PC-9 (cell line): ENCODE measurements around the gene CELF1. TPM values are rescaled to one million over a fixed set of nuclear protein-coding genes. Genes with fewer than 3 reads are reported as not detected.

Experiments
- BruUV-seq: library from RNA; stranded (reverse); fragments of 400-500 nt; replicated peaks from 2 replicates; lab custom pipeline; 2021; lab: Mats Ljungman, UMichigan
- CTCF ChIA-PET: fragments of 300-600 bp; sonication (Branson Sonifier 250); formaldehyde crosslinking; loops from one replicate; lab custom pipeline; 2022; ENCODE audit warnings: antibody characterized with exemption; lab: Charles Lee
- POLR2A ChIA-PET: fragments of 300-600 bp; sonication (Branson Sonifier 250); formaldehyde crosslinking; loops from one replicate; lab custom pipeline; 2022; ENCODE audit warnings: antibody characterized with exemption; ENCODE audit not compliant: unreplicated experiment; lab: Charles Lee
- DNase-seq, 2 experiments: peaks; one replicate each; pipeline versions ENCODE4 v3.0.0 to v3.0.0-alpha.2; 2015 to 2022; ENCODE audit warnings: mixed read lengths in 1 of 2
- H2AFZ ChIP-seq: fragments of 200-600 bp; sonication (generic); 2 replicates; pipeline ENCODE4 v1.8.1; 2017; ENCODE audit warnings: antibody characterized with exemption
- H3F3A ChIP-seq: fragments of 200-600 bp; sonication (generic); 2 replicates; pipeline ENCODE4 v1.8.1; 2017; ENCODE audit warnings: antibody characterized with exemption, mild to moderate bottlenecking, low read depth; ENCODE audit not compliant: insufficient read depth
- H3K27ac ChIP-seq: fragments of 200-600 bp; sonication (generic); 2 replicates; pipeline ENCODE4 v1.6.1; 2016; ENCODE audit warnings: mixed run types
- H3K27me3 ChIP-seq: fragments of 200-600 bp; sonication (generic); 2 replicates; pipeline ENCODE4 v1.6.1; 2016; ENCODE audit warnings: low read depth, mixed run types; ENCODE audit not compliant: insufficient read depth
- H3K36me3 ChIP-seq: fragments of 200-600 bp; sonication (generic); 2 replicates; pipeline ENCODE4 v1.6.1; 2016; ENCODE audit warnings: low read depth, mixed run types
- H3K4me1 ChIP-seq: fragments of 200-600 bp; sonication (generic); replicated peaks from 2 replicates; pipeline ENCODE4 v1.6.1; 2016; ENCODE audit warnings: mixed run types; ENCODE audit not compliant: insufficient read depth
- H3K4me2 ChIP-seq: fragments of 200-600 bp; sonication (generic); 2 replicates; pipeline ENCODE4 v1.6.1; 2017; ENCODE audit warnings: mixed run types
- H3K4me3 ChIP-seq: fragments of 200-600 bp; sonication (generic); 2 replicates; pipeline ENCODE4 v1.6.1; 2016; ENCODE audit warnings: mixed run types
- H3K79me2 ChIP-seq: fragments of 200-600 bp; sonication (generic); 2 replicates; pipeline ENCODE4 v1.6.1; 2017; ENCODE audit warnings: low read depth, mixed run types
- H3K9me2 ChIP-seq: fragments of 200-600 bp; sonication (generic); 2 replicates; pipeline ENCODE4 v1.8.1; 2017; ENCODE audit warnings: mild to moderate bottlenecking; ENCODE audit not compliant: insufficient read depth
- H3K9me3 ChIP-seq: fragments of 200-600 bp; sonication (generic); 2 replicates; pipeline ENCODE4 v1.8.1; 2016; ENCODE audit warnings: low read depth; ENCODE audit not compliant: insufficient read depth
- H4K20me1 ChIP-seq: fragments of 200-600 bp; sonication (generic); 2 replicates; pipeline ENCODE4 v1.8.1; 2017; ENCODE audit not compliant: insufficient read depth
- CTCF ChIP-seq: fragments of 200-600 bp; sonication (generic); conservative IDR thresholded peaks from 2 replicates; pipeline ENCODE4 v1.6.1; 2017; ENCODE audit warnings: mixed run types, antibody characterized with exemption, mild to moderate bottlenecking, moderate library complexity
- EZH2 ChIP-seq: fragments of 200-600 bp; sonication (generic); IDR thresholded peaks from 2 replicates; pipeline ENCODE4 v1.8.0; 2017; ENCODE audit warnings: antibody characterized with exemption, low read depth
- intact Hi-C: fragments of 100-400 bp; cut with micrococcal nuclease; formaldehyde crosslinking; loops from one replicate; pipeline ENCODE4 v1.10.0; 2022; ENCODE audit not compliant: unreplicated experiment
- total RNA-seq: library from RNA; stranded (reverse); gene quantifications from 2 replicates; pipeline ENCODE4 v1.2.3, GENCODE V29; 2021

Gene CELF1
- total RNA-seq, 1 experiment from 2014 or later = 165 TPM

GRCh38 chr11:47500121-47500520 lies 52.8 kb downstream of the CELF1 start:
- BruUV-seq = no TSS peak
- H2AFZ ChIP-seq = no peak overlapping the region
- no peaks in the 10 kb centered on the region for H3K27me3 ChIP-seq
- no peaks in the 10 kb centered on the region for H3K9me2 ChIP-seq
- DNase-seq = no peak
- peaks cover 15% of the 10 kb centered on the region; the same call in 1 of the 2 replicates for H3K36me3 ChIP-seq
- H3F3A ChIP-seq = peaks cover 23% of the 10 kb centered on the region
- H3K4me2 ChIP-seq = no peak overlapping the region
- intact Hi-C loops = no loop called here
- no peaks in the 10 kb centered on the region for H3K4me1 ChIP-seq
- H3K79me2 ChIP-seq = peaks cover 96% of the 10 kb centered on the region
- peaks cover 72% of the 10 kb centered on the region for H4K20me1 ChIP-seq
- TF ChIP-seq CTCF (no peak), EZH2 (no peak)
- ChIA-PET CTCF (interaction anchor here (0.6 kb wide), 1 partner anchor 110 kb away, joined by 5 read pairs; no protein-coding TSS in a partner anchor), POLR2A (no interaction called here)
- H3K9me3 ChIP-seq = no peaks in the 10 kb centered on the region
- no peak overlapping the region for H3K27ac ChIP-seq
- no peak overlapping the region for H3K4me3 ChIP-seq

GRCh38 chr11:47499614-47500013 lies 53.3 kb downstream of the CELF1 start:
- peaks cover 69% of the 10 kb centered on the region for H4K20me1 ChIP-seq

GRCh38 chr11:47499161-47499560 lies 53.8 kb downstream of the CELF1 start:
- H3F3A ChIP-seq = peaks cover 29% of the 10 kb centered on the region
- no peak for TF ChIP-seq EZH2
- TF ChIP-seq CTCF = no peak
- BruUV-seq = no TSS peak
- H3K4me2 ChIP-seq = no peak overlapping the region
- H3K27ac ChIP-seq = no peak overlapping the region
- H2AFZ ChIP-seq = no peak overlapping the region
- H4K20me1 ChIP-seq = peaks cover 65% of the 10 kb centered on the region
- no peaks in the 10 kb centered on the region for H3K9me2 ChIP-seq
- CTCF ChIA-PET = no interaction called here
- H3K4me3 ChIP-seq = no peak overlapping the region
- H3K4me1 ChIP-seq = no peaks in the 10 kb centered on the region
- H3K9me3 ChIP-seq = no peaks in the 10 kb centered on the region
- peaks cover 25% of the 10 kb centered on the region; the same call in 1 of the 2 replicates for H3K36me3 ChIP-seq
- H3K27me3 ChIP-seq = no peaks in the 10 kb centered on the region
- intact Hi-C loops = no loop called here
- peaks cover 96% of the 10 kb centered on the region for H3K79me2 ChIP-seq
- POLR2A ChIA-PET = no interaction called here
- DNase-seq = no peak

More at GRCh38 chr11:47499614-47500013, 53.3 kb downstream of the CELF1 start:
- DNase-seq = no peak
- H2AFZ ChIP-seq = no peak overlapping the region
- H3K4me1 ChIP-seq = no peaks in the 10 kb centered on the region
- BruUV-seq = no TSS peak
- peaks cover 28% of the 10 kb centered on the region for H3F3A ChIP-seq
- peaks cover 20% of the 10 kb centered on the region; the same call in 1 of the 2 replicates for H3K36me3 ChIP-seq
- no peaks in the 10 kb centered on the region for H3K9me3 ChIP-seq
- POLR2A ChIA-PET = no interaction called here
- peaks cover 96% of the 10 kb centered on the region for H3K79me2 ChIP-seq
- no peak overlapping the region for H3K4me3 ChIP-seq
- H3K4me2 ChIP-seq = no peak overlapping the region
- no peak overlapping the region for H3K27ac ChIP-seq
- intact Hi-C loops = no loop called here
- CTCF ChIA-PET = no interaction called here
- no peaks in the 10 kb centered on the region for H3K27me3 ChIP-seq
- TF ChIP-seq EZH2 = no peak
- TF ChIP-seq CTCF = no peak
- H3K9me2 ChIP-seq = no peaks in the 10 kb centered on the region
